ENCODE measurements around the gene CACNA2D3.

DNA sequence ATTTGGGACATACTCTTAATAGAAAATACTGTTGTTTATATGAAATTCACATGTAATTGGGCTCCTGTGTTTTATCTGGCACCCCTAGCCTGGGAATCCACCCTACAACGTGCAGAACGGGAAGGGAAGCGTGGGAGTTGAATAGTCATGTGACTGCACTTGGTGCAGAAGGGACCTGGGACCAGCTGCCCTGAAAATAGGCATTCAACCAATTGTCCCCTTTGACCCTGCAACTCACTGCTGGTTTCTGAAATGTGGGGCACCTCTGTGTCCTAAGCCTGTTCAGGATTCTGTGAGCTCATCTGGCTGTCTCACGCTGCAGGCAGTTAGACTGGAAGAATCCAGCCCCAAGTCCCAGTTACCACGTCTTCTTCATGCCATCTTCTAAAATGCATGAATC is 79.7 kb downstream of the CACNA2D3 start:
- TF ChIP-seq, protein P1, sequence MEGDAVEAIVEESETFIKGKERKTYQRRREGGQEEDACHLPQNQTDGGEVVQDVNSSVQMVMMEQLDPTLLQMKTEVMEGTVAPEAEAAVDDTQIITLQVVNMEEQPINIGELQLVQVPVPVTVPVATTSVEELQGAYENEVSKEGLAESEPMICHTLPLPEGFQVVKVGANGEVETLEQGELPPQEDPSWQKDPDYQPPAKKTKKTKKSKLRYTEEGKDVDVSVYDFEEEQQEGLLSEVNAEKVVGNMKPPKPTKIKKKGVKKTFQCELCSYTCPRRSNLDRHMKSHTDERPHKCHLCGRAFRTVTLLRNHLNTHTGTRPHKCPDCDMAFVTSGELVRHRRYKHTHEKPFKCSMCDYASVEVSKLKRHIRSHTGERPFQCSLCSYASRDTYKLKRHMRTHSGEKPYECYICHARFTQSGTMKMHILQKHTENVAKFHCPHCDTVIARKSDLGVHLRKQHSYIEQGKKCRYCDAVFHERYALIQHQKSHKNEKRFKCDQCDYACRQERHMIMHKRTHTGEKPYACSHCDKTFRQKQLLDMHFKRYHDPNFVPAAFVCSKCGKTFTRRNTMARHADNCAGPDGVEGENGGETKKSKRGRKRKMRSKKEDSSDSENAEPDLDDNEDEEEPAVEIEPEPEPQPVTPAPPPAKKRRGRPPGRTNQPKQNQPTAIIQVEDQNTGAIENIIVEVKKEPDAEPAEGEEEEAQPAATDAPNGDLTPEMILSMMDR (IDR thresholded peaks at IDR 0.05; ENCODE audit: insufficient read depth, low read length, poor library complexity, severe bottlenecking) = no peak
- no peak for TF ChIP-seq EZH2phosphoT487 (conservative IDR thresholded peaks at IDR 0.05; ENCODE audit: low read length)

Data from SU-DHL-6 (cell line).